Activated CD8-positive, alpha-beta T cell treated with anti-CD3 and anti-CD28 coated beads for 36 hours (primary cell): ENCODE measurements around the gene TMPRSS2. TPM values are rescaled to one million over a fixed set of nuclear protein-coding genes. Genes with fewer than 3 reads are reported as not detected.

Experiments
- ATAC-seq: fragments of 200-7000 bp; cut with Tn5 transposase; one replicate; pipeline ENCODE4 v1.10.0; 2021; ENCODE audit warnings: mild to moderate bottlenecking, moderate library complexity
- CTCF ChIA-PET: fragments of 350-600 bp; sonication (Branson Sonifier 250); formaldehyde crosslinking; loops from one replicate; lab custom pipeline; 2021; ENCODE audit warnings: antibody characterized with exemption; lab: Charles Lee
- POLR2A ChIA-PET: fragments of 350-600 bp; sonication (Branson Sonifier 250); formaldehyde crosslinking; loops from one replicate; lab custom pipeline; 2021; ENCODE audit warnings: antibody characterized with exemption; lab: Charles Lee
- DNase-seq: peaks from one replicate; pipeline ENCODE4 v3.0.0-alpha.2; 2020
- H3K27ac Mint-ChIP-seq: one replicate; pipeline ENCODE4 v1.8.0; 2021; ENCODE audit warnings: mild to moderate bottlenecking, mixed read lengths
- H3K27me3 Mint-ChIP-seq: one replicate; pipeline ENCODE4 v1.8.0; 2021; ENCODE audit warnings: mixed read lengths
- H3K36me3 Mint-ChIP-seq: one replicate; pipeline ENCODE4 v1.8.0; 2021; ENCODE audit warnings: low read depth, mixed read lengths
- H3K4me1 Mint-ChIP-seq: one replicate; pipeline ENCODE4 v1.8.0; 2021; ENCODE audit warnings: low read depth, mixed read lengths
- H3K4me3 Mint-ChIP-seq: one replicate; pipeline ENCODE4 v1.8.0; 2021; ENCODE audit warnings: mild to moderate bottlenecking, moderate library complexity, mixed read lengths
- H3K9me3 Mint-ChIP-seq: one replicate; pipeline ENCODE4 v1.8.0; 2021; ENCODE audit warnings: mixed read lengths
- CTCF ChIP-seq: fragments of 200-600 bp; IDR thresholded peaks from one replicate; pipeline ENCODE4 v1.8.0; 2022; ENCODE audit warnings: antibody characterized with exemption, mild to moderate bottlenecking
- intact Hi-C: fragments of 100-400 bp; cut with micrococcal nuclease; formaldehyde crosslinking; loops from one replicate; pipeline ENCODE4 v1.10.0; 2022
- total RNA-seq, 2 experiments: library from RNA; stranded (reverse); gene quantifications; one replicate each; pipeline ENCODE4 v1.2.3, GENCODE V29; 2021

Gene TMPRSS2
- total RNA-seq, 2 experiments from 2014 or later: not detected

GRCh38 chr21:41459884-41460534 lies 47.9 kb downstream of the TMPRSS2 start:
- ATAC-seq: no peak

GRCh38 chr21:41458559-41458958 lies 49.4 kb downstream of the TMPRSS2 start:
- DNase-seq (no peak), ATAC-seq (no peak)
- Mint-ChIP-seq H3K27me3 (no peaks in the 10 kb centered on the region), H3K4me3 (no peak overlapping the region), H3K9me3 (no peaks in the 10 kb centered on the region), H3K27ac (peak overlapping the region; percentile 7), H3K36me3 (no peaks in the 10 kb centered on the region), H3K4me1 (no peaks in the 10 kb centered on the region)
- POLR2A ChIA-PET: no interaction called here
- intact Hi-C loops: no loop called here
- CTCF ChIA-PET: interaction anchor here (5.2 kb wide), 1 partner anchor 175 kb away, joined by 32 read pairs; no protein-coding TSS in a partner anchor
- no peak for TF ChIP-seq CTCF

More at GRCh38 chr21:41459884-41460534, 47.9 kb downstream of the TMPRSS2 start:
- Mint-ChIP-seq H3K4me3 (no peak overlapping the region), H3K4me1 (no peaks in the 10 kb centered on the region), H3K9me3 (no peaks in the 10 kb centered on the region), H3K27ac (no peak overlapping the region), H3K27me3 (no peaks in the 10 kb centered on the region), H3K36me3 (no peaks in the 10 kb centered on the region)
- no peak for TF ChIP-seq CTCF
- intact Hi-C loops: loop anchor here (1.0 kb wide), 1 partner anchor 177 kb away; no protein-coding TSS in a partner anchor
- CTCF ChIA-PET: interaction anchor here (1.0 to 1.4 kb wide), 5 partner anchors 8 to 179 kb away, joined by 3 to 15 read pairs (median 4); no protein-coding TSS in a partner anchor
- no peak for DNase-seq
- POLR2A ChIA-PET: no interaction called here

DNA sequence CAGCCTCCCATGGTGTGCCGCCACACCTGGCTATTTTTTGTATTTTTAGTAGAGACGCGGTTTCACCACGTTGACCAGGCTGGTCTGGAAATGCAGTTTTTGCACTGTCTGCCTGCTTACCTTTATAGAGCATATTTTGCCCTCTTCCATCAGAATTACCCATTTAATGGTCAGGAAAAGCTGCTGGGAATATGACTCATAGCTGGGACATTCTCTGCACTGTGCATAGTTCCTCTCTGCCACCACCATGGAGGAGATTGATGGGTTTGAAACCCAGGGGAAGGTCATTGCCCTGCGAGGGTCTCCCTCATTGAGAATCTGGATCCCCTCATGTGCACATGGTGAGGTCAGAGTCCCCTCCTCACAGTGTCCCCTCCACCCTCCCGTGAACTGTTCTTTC lies 49.8 kb downstream of the TMPRSS2 start:
- DNase-seq (no peak), ATAC-seq (no peak)
- TF ChIP-seq CTCF: no peak
- intact Hi-C loops: no loop called here
- POLR2A ChIA-PET: no interaction called here
- Mint-ChIP-seq H3K9me3 (no peaks in the 10 kb centered on the region), H3K36me3 (no peaks in the 10 kb centered on the region), H3K27me3 (no peaks in the 10 kb centered on the region), H3K4me3 (no peak overlapping the region), H3K4me1 (no peaks in the 10 kb centered on the region), H3K27ac (no peak overlapping the region)
- CTCF ChIA-PET: interaction anchor here (5.2 kb wide), 1 partner anchor 175 kb away, joined by 32 read pairs; no protein-coding TSS in a partner anchor

GRCh38 chr21:41453761-41454160 lies 54.2 kb downstream of the TMPRSS2 start:
- H3K27me3 Mint-ChIP-seq: no peaks in the 10 kb centered on the region
- no peak for DNase-seq
- POLR2A ChIA-PET: no interaction called here
- no peaks in the 10 kb centered on the region for H3K9me3 Mint-ChIP-seq
- peaks cover 4% of the 10 kb centered on the region for H3K36me3 Mint-ChIP-seq
- H3K4me3 Mint-ChIP-seq: no peak overlapping the region
- H3K4me1 Mint-ChIP-seq: no peaks in the 10 kb centered on the region
- intact Hi-C loops: no loop called here
- CTCF ChIA-PET: interaction anchor here (1.0 kb wide), 1 partner anchor 171 kb away, joined by 3 read pairs; no protein-coding TSS in a partner anchor
- ATAC-seq: no peak
- no peak for TF ChIP-seq CTCF
- peak overlapping the region; percentile 30 for H3K27ac Mint-ChIP-seq

DNA sequence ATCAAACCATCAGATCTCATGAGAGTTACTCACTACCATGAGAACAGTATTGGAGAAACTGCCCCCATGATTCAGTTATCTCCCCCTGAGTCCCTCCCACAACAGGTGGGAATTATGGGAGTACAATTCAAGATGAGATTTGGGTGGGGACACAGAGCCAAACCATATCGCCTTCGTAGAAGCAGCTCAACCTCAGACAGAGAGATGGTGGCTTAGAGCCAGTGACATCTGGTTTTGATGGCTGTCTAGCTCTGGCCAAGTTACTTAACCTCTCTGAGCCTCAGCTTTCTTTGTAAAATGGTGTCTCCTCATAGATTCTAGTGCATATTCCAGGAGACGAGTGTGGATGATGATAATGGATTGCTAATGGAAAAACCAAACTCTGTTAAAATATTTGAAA lies 54.8 kb downstream of the TMPRSS2 start:
- DNase-seq (no peak), ATAC-seq (no peak)
- Mint-ChIP-seq H3K27me3 (no peaks in the 10 kb centered on the region), H3K27ac (no peak overlapping the region), H3K4me1 (no peaks in the 10 kb centered on the region), H3K9me3 (no peaks in the 10 kb centered on the region), H3K36me3 (peaks cover 4% of the 10 kb centered on the region), H3K4me3 (no peak overlapping the region)
- intact Hi-C loops: no loop called here
- CTCF ChIA-PET: interaction anchor here (1.0 kb wide), 1 partner anchor 170 kb away, joined by 3 read pairs; no protein-coding TSS in a partner anchor
- no peak for TF ChIP-seq CTCF
- POLR2A ChIA-PET: no interaction called here
